GM12878 (cell line): ENCODE data around the gene CCDC63. TPM values are rescaled to one million over a fixed set of nuclear protein-coding genes. Genes with fewer than 3 reads are reported as not detected.
A peak's percentile ranks its signal among the peaks of the same experiment; 100 is the strongest.

ENCODE experiments used
- ATAC-seq: fragments of 200-7000 bp; cut with Tn5 transposase; 3 replicates; pipeline ENCODE4 v1.9.1; 2020; ENCODE audit warnings: mild to moderate bottlenecking, moderate library complexity
- BruUV-seq: library from RNA; stranded (reverse); fragments of 400-500 nt; replicated peaks from 2 replicates; lab custom pipeline; 2021; lab: Mats Ljungman, UMichigan
- CTCF ChIA-PET: fragments of 300-600 bp; sonication (Branson Sonifier 250); formaldehyde crosslinking; extraction: SDS; loops from one replicate; lab custom pipeline; 2021; ENCODE audit warnings: inconsistent platforms; lab: Yijun Ruan, JAX
- POLR2A ChIA-PET: fragments of 350-600 bp; formaldehyde crosslinking; extraction: SDS; loops from one replicate; lab custom pipeline; 2021; ENCODE audit warnings: inconsistent platforms; lab: Charles Lee
- RAD21 ChIA-PET: fragments of 300-600 bp; sonication (Branson Sonifier 250); formaldehyde crosslinking; loops from one replicate; lab custom pipeline; 2023; ENCODE audit warnings: antibody characterized with exemption; ENCODE audit not compliant: unreplicated experiment; lab: Charles Lee
- SMC1A ChIA-PET: fragments of 300-600 bp; sonication (Branson Sonifier 250); formaldehyde crosslinking; loops from one replicate; lab custom pipeline; 2023; ENCODE audit not compliant: unreplicated experiment, uncharacterized antibody; lab: Charles Lee
- DNase-seq: peaks from one replicate; pipeline ENCODE4 v3.0.0-alpha.2; 2011; ENCODE audit warnings: low read depth, low spot score
- FAIRE-seq: peaks from 3 replicates; lab custom pipeline; 2011; peaks lifted over from hg19 to GRCh38; lab: Jason Lieb, UNC
- H2AFZ ChIP-seq: 2 replicates; pipeline ENCODE4 v1.6.0; 2011; ENCODE audit warnings: low read depth, low read length, control low read depth; ENCODE audit not compliant: control insufficient read depth
- H3K27ac ChIP-seq: 2 replicates; pipeline ENCODE4 v1.5.1; 2011; ENCODE audit warnings: control low read depth; ENCODE audit not compliant: control insufficient read depth, insufficient read depth
- H3K27me3 ChIP-seq, 2 experiments: replicated peaks in 1 of 2; 2 replicates each; pipeline versions ENCODE4 v1.6.0 to v1.6.1; 2011; ENCODE audit warnings: low read length in 1 of 2; ENCODE audit not compliant: control insufficient read depth in 2 of 2, insufficient read depth in 2 of 2
- H3K36me3 ChIP-seq, 2 experiments: 2 replicates each; pipeline ENCODE4 v1.5.1; 2011; ENCODE audit warnings: low read length in 1 of 2; ENCODE audit not compliant: control insufficient read depth in 2 of 2, insufficient read depth in 2 of 2
- H3K4me1 ChIP-seq: 2 replicates; pipeline ENCODE4 v1.6.1; 2011; ENCODE audit warnings: mild to moderate bottlenecking, low read length, moderate library complexity, mixed read lengths; ENCODE audit not compliant: control insufficient read depth, insufficient read depth
- H3K4me2 ChIP-seq: 2 replicates; pipeline ENCODE4 v1.6.0; 2011; ENCODE audit warnings: control low read depth; ENCODE audit not compliant: control insufficient read depth, insufficient read depth
- H3K4me3 ChIP-seq: fragments of 200-600 bp; sonication (generic); 2 replicates; pipeline ENCODE4 v1.5.1; 2016
- H3K79me2 ChIP-seq: 2 replicates; pipeline ENCODE4 v1.6.0; 2011; ENCODE audit warnings: low read length; ENCODE audit not compliant: control insufficient read depth, insufficient read depth
- H3K9ac ChIP-seq: 2 replicates; pipeline ENCODE4 v1.8.0; 2011; ENCODE audit warnings: low read length, control low read depth, mixed read lengths; ENCODE audit not compliant: control insufficient read depth, insufficient read depth
- H3K9me3 ChIP-seq: replicated peaks from 3 replicates; pipeline ENCODE4 v1.5.1; 2011; ENCODE audit warnings: mild to moderate bottlenecking, low read length; ENCODE audit not compliant: control insufficient read depth, insufficient read depth
- H4K20me1 ChIP-seq: 2 replicates; pipeline ENCODE4 v1.6.0; 2011; ENCODE audit not compliant: control insufficient read depth, insufficient read depth
- ATF7 ChIP-seq: fragments of 450-650 bp; IDR thresholded peaks from 2 replicates; pipeline ENCODE4 v1.6.1; 2016; ENCODE audit warnings: low read depth, mild to moderate bottlenecking
- CREB1 ChIP-seq: IDR thresholded peaks from 2 replicates; pipeline ENCODE4 v1.6.1; 2012; ENCODE audit warnings: low read depth, mild to moderate bottlenecking, inconsistent platforms
- CREM ChIP-seq: IDR thresholded peaks from 2 replicates; pipeline ENCODE4 v1.6.1; 2014; ENCODE audit warnings: antibody characterized with exemption, low read depth
- CTCF ChIP-seq, 3 experiments: IDR thresholded peaks in 2 of 3; conservative IDR thresholded peaks in 1 of 3; 2 replicates each; pipeline ENCODE4 v1.5.1; 2011; ENCODE audit warnings: low read depth in 3 of 3, low read length in 3 of 3, mild to moderate bottlenecking in 3 of 3, control low read depth in 2 of 3, moderate library complexity in 2 of 3, inconsistent platforms in 1 of 3, mixed read lengths in 1 of 3; ENCODE audit not compliant: control insufficient read depth in 2 of 3, insufficient read depth in 1 of 3; ENCODE audit errors: extremely low read depth in 1 of 3
- MXI1 ChIP-seq: fragments of 150-350 bp; IDR thresholded peaks from 2 replicates; pipeline ENCODE4 v1.6.1; 2011; ENCODE audit warnings: low read depth, mild to moderate bottlenecking, inconsistent platforms, low read length, improper control_type of control experiment
- RELA ChIP-seq: fragments of 450-650 bp; IDR thresholded peaks from 2 replicates; pipeline ENCODE4 v1.8.0; 2014; ENCODE audit warnings: borderline replicate concordance; ENCODE audit not compliant: partially characterized antibody
- TARDBP ChIP-seq: IDR thresholded peaks from 2 replicates; pipeline ENCODE4 v1.6.1; 2016; ENCODE audit warnings: borderline replicate concordance
- ZNF207 ChIP-seq: fragments of 450-650 bp; IDR thresholded peaks from 2 replicates; pipeline ENCODE4 v1.6.1; 2014; ENCODE audit warnings: antibody characterized with exemption, mild to moderate bottlenecking, borderline replicate concordance
- ZNF24 ChIP-seq: fragments of 450-650 bp; IDR thresholded peaks from 2 replicates; pipeline ENCODE4 v1.6.1; 2017; ENCODE audit warnings: antibody characterized with exemption, mild to moderate bottlenecking
- WGBS: methylation state at CpG from one replicate; pipeline ENCODE4 v1.1.6; 2016; ENCODE audit warnings: low lambda C conversion rate; ENCODE audit not compliant: insufficient replicate concordance, insufficient coverage; ENCODE audit errors: missing lambda C conversion rate; 5-methylcytosine and 5-hydroxymethylcytosine counted together
- in situ Hi-C: fragments of 300-500 bp; cut with MboI; formaldehyde crosslinking; loops from 9 replicates; pipeline ENCODE4 v1.14.3; 2018; ENCODE audit warnings: mixed read lengths
- intact Hi-C: fragments of 100-400 bp; cut with micrococcal nuclease; formaldehyde crosslinking; loops from one replicate; pipeline ENCODE4 v1.14.2; 2022; ENCODE audit not compliant: unreplicated experiment
- polyA plus RNA-seq, 11 experiments: library from polyadenylated mRNA; depleted of rRNA in 4 of 11; unstranded in 6 of 11; stranded (reverse) in 5 of 11; fragments of >200 nt; fragmentation: Nextera tagmentation in 4 of 11; fragmentation: Illumina TruSeq in 1 of 11; extraction: Ambion mirVana in 4 of 11; extraction: Trizol in 1 of 11; gene quantifications; 1 replicate in 1 of 11; 2 replicates in 10 of 11; pipeline versions ENCODE4 v1.2.1 to v1.2.3, GENCODE V29; 2011 to 2016; ENCODE audit warnings: inconsistent platforms in 2 of 11, missing spikeins in 2 of 11, low read depth in 1 of 11
- total RNA-seq, 4 experiments: library from RNA; depleted of rRNA in 3 of 4; stranded (reverse); fragments of >200 nt in 3 of 4; fragmentation: Illumina TruSeq in 1 of 4; extraction: Trizol in 1 of 4; gene quantifications; 2 replicates each; pipeline versions ENCODE4 v1.2.1 to v1.2.3, GENCODE V29; 2013 to 2021
- TF ChIP-seq, protein P1 (sequence below): fragments of 450-650 bp; conservative IDR thresholded peaks from 2 replicates; pipeline ENCODE4 v1.6.1; 2017; ENCODE audit warnings: mild to moderate bottlenecking, moderate library complexity
- TF ChIP-seq, protein P2 (sequence below): fragments of 450-650 bp; IDR thresholded peaks from 2 replicates; pipeline ENCODE4 v1.6.1; 2016; ENCODE audit warnings: mild to moderate bottlenecking

The CCDC63 gene
- total and polyA plus RNA-seq, 10 of the 15 experiments (the other 5 are each of a cell fraction or from before 2014, with no cell fraction given): not detected

DNA sequence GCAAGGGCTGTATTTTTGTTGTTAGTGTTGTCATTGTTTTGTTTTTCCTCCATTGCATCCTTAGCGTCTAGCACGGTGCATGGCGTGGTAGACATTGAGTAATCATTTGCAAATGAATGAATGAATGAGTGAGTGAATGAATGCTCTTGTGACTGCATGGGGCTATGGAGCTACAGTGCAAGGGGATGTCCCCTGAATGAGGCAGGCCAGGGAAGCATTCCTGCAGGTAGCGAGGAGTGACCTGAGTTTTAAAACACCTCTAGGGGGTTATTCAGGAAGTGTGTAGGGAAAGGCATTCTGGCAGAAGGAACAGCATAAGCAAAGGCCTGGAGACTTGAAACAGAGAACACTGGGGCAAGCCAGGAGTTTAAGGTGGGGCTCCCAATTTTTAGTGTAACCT is 56.7 kb downstream of the CCDC63 start:
- no TSS peak for BruUV-seq
- ChIA-PET SMC1A (interaction anchor here (1.4 kb wide), 1 partner anchor 9 kb away, joined by 3 read pairs; no protein-coding TSS in a partner anchor), POLR2A (no interaction called here), CTCF (interaction anchor here (1.5 kb wide), 1 partner anchor 9 kb away, joined by 4 read pairs; no protein-coding TSS in a partner anchor), RAD21 (no interaction called here)
- Histone ChIP-seq H3K27ac (no peak overlapping the region), H4K20me1 (no peaks in the 10 kb centered on the region), H3K4me1 (peaks cover 26% of the 10 kb centered on the region), H3K27me3 (no peaks in the 10 kb centered on the region; a peak in 1 of 4 replicates), H3K9ac (no peak overlapping the region), H3K4me3 (no peak overlapping the region), H3K9me3 (no peaks in the 10 kb centered on the region), H3K4me2 (no peak overlapping the region), H3K36me3 (no peaks in the 10 kb centered on the region), H2AFZ (no peak overlapping the region), H3K79me2 (no peaks in the 10 kb centered on the region)
- ATAC-seq (no peak), FAIRE-seq (no peak), DNase-seq (no peak)
- intact Hi-C loops (no loop called here), in situ Hi-C loops (no loop called here)
- 94% methylated on average over 4 of the region's 4 CpGs for WGBS
- TF ChIP-seq ZNF24: peak; percentile 80; the same call in 1 of the 2 replicates
- TF ChIP-seq MXI1: no peak

- BruUV-seq: no TSS peak
- ChIA-PET POLR2A (no interaction called here), SMC1A (interaction anchor here (1.0 to 1.5 kb wide), 2 partner anchors 11 kb away, joined by 5 to 12 read pairs; no protein-coding TSS in a partner anchor), CTCF (interaction anchor here (0.6 to 3.0 kb wide), 5 partner anchors 11 to 18 kb away, joined by 3 to 30 read pairs (median 6); no protein-coding TSS in a partner anchor), RAD21 (interaction anchor here (1.2 kb wide), 1 partner anchor 10 kb away, joined by 3 read pairs; no protein-coding TSS in a partner anchor)
- peak overlapping the region; percentile 36 for H3K4me2 ChIP-seq
- H2AFZ ChIP-seq: no peak overlapping the region; the same call in 1 of the 2 replicates
- peaks cover 30% of the 10 kb centered on the region for H3K4me1 ChIP-seq
- WGBS: 0% methylated on average over 3 of the region's 3 CpGs
- peak; percentile 83 for ATAC-seq
- no peak overlapping the region for H3K9ac ChIP-seq
- H3K27ac ChIP-seq: peak overlapping the region; percentile 71
- peak overlapping the region; percentile 31; the same call in 1 of the 2 replicates for H3K4me3 ChIP-seq
- no peaks in the 10 kb centered on the region for H3K9me3 ChIP-seq
- intact Hi-C loops: no loop called here
- no peaks in the 10 kb centered on the region for H4K20me1 ChIP-seq
- no peaks in the 10 kb centered on the region for H3K79me2 ChIP-seq
- peak; percentile 51 for DNase-seq
- no peaks in the 10 kb centered on the region; a peak in 1 of 4 replicates for H3K27me3 ChIP-seq
- in situ Hi-C loops: no loop called here
- no peaks in the 10 kb centered on the region for H3K36me3 ChIP-seq
- no peak for FAIRE-seq
- TF ChIP-seq CREB1 (peak; percentile 73), RELA (no peak), ZNF207 (no peak), ATF7 (peak; percentile 23; the same call in 1 of the 2 replicates), CREM (peak; percentile 23; the same call in 1 of the 2 replicates), CTCF (IDR thresholded peaks at IDR 0.05 in 2 of 3, conservative IDR thresholded peaks at IDR 0.05 in 1 of 3; ENCODE audit: control insufficient read depth in 2 of 3, extremely low read depth in 1 of 3, insufficient read depth in 1 of 3, low read depth in 3 of 3, low read length in 3 of 3) (peak; percentile 39 to 47 (median 39)), TARDBP (no peak)
- TF ChIP-seq, protein P1, sequence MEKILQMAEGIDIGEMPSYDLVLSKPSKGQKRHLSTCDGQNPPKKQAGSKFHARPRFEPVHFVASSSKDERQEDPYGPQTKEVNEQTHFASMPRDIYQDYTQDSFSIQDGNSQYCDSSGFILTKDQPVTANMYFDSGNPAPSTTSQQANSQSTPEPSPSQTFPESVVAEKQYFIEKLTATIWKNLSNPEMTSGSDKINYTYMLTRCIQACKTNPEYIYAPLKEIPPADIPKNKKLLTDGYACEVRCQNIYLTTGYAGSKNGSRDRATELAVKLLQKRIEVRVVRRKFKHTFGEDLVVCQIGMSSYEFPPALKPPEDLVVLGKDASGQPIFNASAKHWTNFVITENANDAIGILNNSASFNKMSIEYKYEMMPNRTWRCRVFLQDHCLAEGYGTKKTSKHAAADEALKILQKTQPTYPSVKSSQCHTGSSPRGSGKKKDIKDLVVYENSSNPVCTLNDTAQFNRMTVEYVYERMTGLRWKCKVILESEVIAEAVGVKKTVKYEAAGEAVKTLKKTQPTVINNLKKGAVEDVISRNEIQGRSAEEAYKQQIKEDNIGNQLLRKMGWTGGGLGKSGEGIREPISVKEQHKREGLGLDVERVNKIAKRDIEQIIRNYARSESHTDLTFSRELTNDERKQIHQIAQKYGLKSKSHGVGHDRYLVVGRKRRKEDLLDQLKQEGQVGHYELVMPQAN: no peak
- TF ChIP-seq, protein P2, sequence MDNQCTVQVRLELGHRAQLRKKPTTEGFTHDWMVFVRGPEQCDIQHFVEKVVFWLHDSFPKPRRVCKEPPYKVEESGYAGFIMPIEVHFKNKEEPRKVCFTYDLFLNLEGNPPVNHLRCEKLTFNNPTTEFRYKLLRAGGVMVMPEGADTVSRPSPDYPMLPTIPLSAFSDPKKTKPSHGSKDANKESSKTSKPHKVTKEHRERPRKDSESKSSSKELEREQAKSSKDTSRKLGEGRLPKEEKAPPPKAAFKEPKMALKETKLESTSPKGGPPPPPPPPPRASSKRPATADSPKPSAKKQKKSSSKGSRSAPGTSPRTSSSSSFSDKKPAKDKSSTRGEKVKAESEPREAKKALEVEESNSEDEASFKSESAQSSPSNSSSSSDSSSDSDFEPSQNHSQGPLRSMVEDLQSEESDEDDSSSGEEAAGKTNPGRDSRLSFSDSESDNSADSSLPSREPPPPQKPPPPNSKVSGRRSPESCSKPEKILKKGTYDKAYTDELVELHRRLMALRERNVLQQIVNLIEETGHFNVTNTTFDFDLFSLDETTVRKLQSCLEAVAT: 0 out of 2 replicates have a peak, but pooled peaks have one; percentile 25
Measured at GRCh38 chr12:110906083-110906482, 59.3 kb downstream of the CCDC63 start.
